Stomach smooth muscle (tissue), 2 donors: ENCODE data around the gene HYOU1.

Source experiments
- H3K27ac ChIP-seq: one replicate; pipeline ENCODE4 v1.7.0; 2013; ENCODE audit warnings: mild to moderate bottlenecking, low read length, inconsistent platforms
- H3K27me3 ChIP-seq, 2 donors: one replicate each; pipeline ENCODE4 v1.7.0; 2013; ENCODE audit warnings: low read length in 2 of 2; ENCODE audit not compliant: insufficient read depth in 2 of 2, control insufficient read depth in 1 of 2
- H3K36me3 ChIP-seq, 2 donors: one replicate each; pipeline ENCODE4 v1.7.0; 2013; ENCODE audit warnings: low read length in 2 of 2; ENCODE audit not compliant: control insufficient read depth in 2 of 2, insufficient read depth in 2 of 2
- H3K4me1 ChIP-seq: one replicate; pipeline ENCODE4 v1.7.0; 2013; ENCODE audit warnings: low read length; ENCODE audit not compliant: control insufficient read depth, insufficient read depth
- H3K4me3 ChIP-seq, 2 donors: one replicate each; pipeline ENCODE4 v1.7.0; 2013; ENCODE audit warnings: low read length in 2 of 2
- H3K9ac ChIP-seq, 2 donors: one replicate each; pipeline ENCODE4 v1.7.0; 2013; ENCODE audit warnings: low read length in 2 of 2, mild to moderate bottlenecking in 1 of 2
- H3K9me3 ChIP-seq, 2 donors: one replicate each; pipeline ENCODE4 v1.7.0; 2013; ENCODE audit warnings: low read length in 2 of 2; ENCODE audit not compliant: control insufficient read depth in 2 of 2
- donor health status: healthy.
- donor health status: Pancreatic carcinoma.

The HYOU1 gene

GRCh38 chr11:119093942-119094815, 37.2 kb upstream of the HYOU1 start:
- H3K9me3 ChIP-seq = no peaks in the 10 kb centered on the region
- H3K4me1 ChIP-seq = peaks cover 31% of the 10 kb centered on the region
- H3K36me3 ChIP-seq = peaks cover 25 to 33% of the 10 kb centered on the region in 2 donors
- H3K27me3 ChIP-seq = no peaks in the 10 kb centered on the region
- H3K9ac ChIP-seq = peak overlapping the region; percentile 69 to 88
- peak overlapping the region; percentile 88 for H3K27ac ChIP-seq
- H3K4me3 ChIP-seq = peak overlapping the region; percentile 84 to 91

DNA sequence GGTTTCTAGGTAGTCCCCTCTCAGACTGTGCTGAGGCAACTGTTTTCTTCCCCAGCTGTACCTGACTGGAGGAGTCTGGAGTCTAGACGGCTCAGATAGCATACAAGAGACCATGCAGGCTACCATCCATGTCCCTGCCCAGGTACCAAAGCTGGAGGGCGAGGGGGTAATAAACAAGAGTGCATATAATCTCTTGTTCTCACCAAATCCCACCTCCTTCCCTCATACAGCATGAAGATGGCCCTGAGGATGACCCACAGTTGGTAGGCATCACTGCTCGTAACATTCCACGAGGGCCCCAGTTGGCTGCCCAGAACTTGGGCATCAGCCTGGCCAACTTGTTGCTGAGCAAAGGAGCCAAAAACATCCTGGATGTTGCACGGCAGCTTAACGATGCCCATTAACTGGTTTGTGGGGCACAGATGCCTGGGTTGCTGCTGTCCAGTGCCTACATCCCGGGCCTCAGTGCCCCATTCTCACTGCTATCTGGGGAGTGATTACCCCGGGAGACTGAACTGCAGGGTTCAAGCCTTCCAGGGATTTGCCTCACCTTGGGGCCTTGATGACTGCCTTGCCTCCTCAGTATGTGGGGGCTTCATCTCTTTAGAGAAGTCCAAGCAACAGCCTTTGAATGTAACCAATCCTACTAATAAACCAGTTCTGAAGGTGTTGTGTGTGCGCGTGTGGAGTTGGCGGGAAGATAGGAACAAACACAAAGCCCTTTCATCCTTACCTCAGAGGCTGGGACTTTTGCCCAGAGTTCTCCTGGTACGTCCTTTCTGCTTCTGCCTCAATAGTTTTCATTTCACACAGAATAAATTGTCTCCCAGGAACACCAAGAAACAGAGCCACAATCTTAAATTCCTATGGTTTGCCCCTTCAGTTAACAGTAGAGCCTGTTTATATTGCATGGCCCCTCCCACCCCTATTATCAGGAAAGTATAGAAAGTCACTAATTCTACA, 36.2 kb upstream of the HYOU1 start:
- peak overlapping the region; percentile 88 for H3K27ac ChIP-seq

GRCh38 chr11:119091966-119092879, 35.2 kb upstream of the HYOU1 start:
- H3K9me3 ChIP-seq = no peaks in the 10 kb centered on the region
- peaks cover 15 to 19% of the 10 kb centered on the region in 2 donors for H3K36me3 ChIP-seq
- peak overlapping the region; percentile 69 to 88 for H3K9ac ChIP-seq
- peak overlapping the region; percentile 88 for H3K27ac ChIP-seq
- no peaks in the 10 kb centered on the region for H3K27me3 ChIP-seq
- H3K4me1 ChIP-seq = peaks cover 36% of the 10 kb centered on the region
- H3K4me3 ChIP-seq = peak overlapping the region in 1 of 2 donors; percentile 3

More for the DNA sequence above, 36.2 kb upstream of the HYOU1 start:
- Histone ChIP-seq H3K9me3 (no peaks in the 10 kb centered on the region), H3K36me3 (peaks cover 24 to 28% of the 10 kb centered on the region in 2 donors), H3K4me3 (peak overlapping the region; percentile 84 to 91), H3K9ac (peak overlapping the region; percentile 69 to 88), H3K27me3 (no peaks in the 10 kb centered on the region), H3K4me1 (peaks cover 31% of the 10 kb centered on the region)

DNA sequence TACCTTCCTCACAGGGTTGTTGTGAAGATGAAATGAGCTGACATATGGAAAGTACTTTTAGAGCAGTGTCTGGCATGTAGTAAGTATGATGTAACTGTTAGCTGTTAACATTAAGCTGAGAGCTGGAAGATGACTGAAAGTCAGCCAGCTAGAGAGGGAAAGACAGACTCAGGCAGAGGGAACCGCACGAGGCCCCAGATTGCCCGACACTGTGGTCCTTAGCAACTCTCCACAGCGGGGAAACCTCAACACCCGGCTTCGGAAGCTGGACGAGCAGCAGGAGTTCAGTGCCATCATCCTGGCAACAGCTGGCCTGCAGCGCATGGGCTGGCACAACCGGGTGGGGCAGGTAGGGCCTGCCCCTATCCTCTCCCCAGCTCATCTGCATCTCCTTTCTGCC, 34.2 kb upstream of the HYOU1 start:
- no peak overlapping the region for H3K4me3 ChIP-seq
- no peaks in the 10 kb centered on the region for H3K27me3 ChIP-seq
- no peaks in the 10 kb centered on the region for H3K9me3 ChIP-seq
- peaks cover 37% of the 10 kb centered on the region for H3K4me1 ChIP-seq
- peak overlapping the region; percentile 7 to 37 for H3K9ac ChIP-seq
- no peak overlapping the region for H3K27ac ChIP-seq
- H3K36me3 ChIP-seq = peaks cover 7 to 9% of the 10 kb centered on the region in 2 donors

DNA sequence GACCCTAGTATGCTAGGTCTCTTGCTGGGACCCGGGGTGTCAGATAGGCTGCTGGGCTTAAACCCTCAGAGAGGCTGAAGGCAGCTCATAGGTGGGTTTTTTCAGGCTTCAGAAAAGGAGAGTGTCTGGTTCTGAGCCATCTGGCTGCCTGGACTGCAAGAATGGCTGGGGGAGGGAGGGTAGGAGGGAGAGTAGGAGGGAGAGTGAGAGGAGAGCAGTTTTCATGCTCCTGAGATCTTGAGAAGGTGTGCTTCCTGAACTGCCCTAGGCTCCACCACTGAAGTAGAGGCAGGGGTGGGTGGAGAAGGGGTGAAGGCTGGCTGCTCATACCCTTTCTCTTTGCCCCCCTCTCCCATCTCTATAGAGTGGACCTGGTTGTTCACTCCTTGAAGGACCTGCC, 32.3 kb upstream of the HYOU1 start:
- no peak overlapping the region for H3K4me3 ChIP-seq
- H3K4me1 ChIP-seq = peaks cover 41% of the 10 kb centered on the region
- H3K27me3 ChIP-seq = no peaks in the 10 kb centered on the region
- no peak overlapping the region for H3K27ac ChIP-seq
- peaks cover 7 to 9% of the 10 kb centered on the region in 2 donors for H3K36me3 ChIP-seq
- no peak overlapping the region for H3K9ac ChIP-seq
- H3K9me3 ChIP-seq = no peaks in the 10 kb centered on the region

DNA sequence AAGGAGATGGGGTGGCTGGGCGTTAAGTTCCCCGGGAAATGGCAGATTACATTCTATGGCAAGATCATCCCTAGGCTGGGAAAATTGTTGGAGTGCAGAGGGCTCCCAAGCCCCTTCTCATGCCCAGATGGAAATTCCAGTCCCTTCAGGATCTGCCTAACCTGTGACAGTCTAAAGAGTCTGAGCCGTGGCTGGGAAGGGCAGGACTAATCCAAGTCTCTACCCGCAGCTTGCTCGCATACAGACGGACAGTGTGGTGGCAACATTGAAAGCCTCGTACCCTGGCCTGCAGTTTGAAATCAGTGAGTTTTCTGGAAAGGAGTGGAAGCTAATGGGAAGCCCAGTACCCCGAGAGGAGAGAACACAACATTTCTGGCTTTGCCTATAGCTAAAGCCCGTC, 31.4 kb upstream of the HYOU1 start:
- Histone ChIP-seq H3K27me3 (no peaks in the 10 kb centered on the region), H3K4me1 (peaks cover 32% of the 10 kb centered on the region), H3K4me3 (no peak overlapping the region), H3K36me3 (peaks cover 7 to 9% of the 10 kb centered on the region in 2 donors), H3K27ac (no peak overlapping the region), H3K9me3 (no peaks in the 10 kb centered on the region), H3K9ac (no peak overlapping the region)

- no peaks in the 10 kb centered on the region for H3K9me3 ChIP-seq
- H3K27ac ChIP-seq = no peak overlapping the region
- H3K4me1 ChIP-seq = peaks cover 26% of the 10 kb centered on the region
- no peaks in the 10 kb centered on the region for H3K27me3 ChIP-seq
- peaks cover 4 to 9% of the 10 kb centered on the region in 2 donors for H3K36me3 ChIP-seq
- no peak overlapping the region for H3K9ac ChIP-seq
- H3K4me3 ChIP-seq = no peak overlapping the region
Measured at GRCh38 chr11:119087747-119088241, 30.8 kb upstream of the HYOU1 start.

GRCh38 chr11:119087123-119087522, 30.1 kb upstream of the HYOU1 start:
- no peak overlapping the region for H3K27ac ChIP-seq
- no peak overlapping the region for H3K4me3 ChIP-seq
- no peak overlapping the region for H3K9ac ChIP-seq
- H3K27me3 ChIP-seq = no peaks in the 10 kb centered on the region
- H3K9me3 ChIP-seq = no peaks in the 10 kb centered on the region
- H3K4me1 ChIP-seq = peaks cover 20% of the 10 kb centered on the region
- peaks cover 2 to 4% of the 10 kb centered on the region in 2 donors for H3K36me3 ChIP-seq

GRCh38 chr11:119085437-119085847, 28.4 kb upstream of the HYOU1 start:
- Histone ChIP-seq H3K27me3 (no peaks in the 10 kb centered on the region), H3K4me3 (peak overlapping the region; percentile 87 to 98), H3K4me1 (peaks cover 18% of the 10 kb centered on the region), H3K27ac (peak overlapping the region; percentile 82), H3K9me3 (no peaks in the 10 kb centered on the region), H3K36me3 (peaks cover 12 to 17% of the 10 kb centered on the region in 2 donors), H3K9ac (peak overlapping the region; percentile 79 to 88)
